ENCODE results near the gene CLSTN3. TPM values are rescaled to one million over a fixed set of nuclear protein-coding genes. Genes with fewer than 3 reads are reported as not detected.

The CLSTN3 gene
- total and polyA plus RNA-seq, 7 donors, result 3.7 to 41.5 (median 12.6) TPM

DNA sequence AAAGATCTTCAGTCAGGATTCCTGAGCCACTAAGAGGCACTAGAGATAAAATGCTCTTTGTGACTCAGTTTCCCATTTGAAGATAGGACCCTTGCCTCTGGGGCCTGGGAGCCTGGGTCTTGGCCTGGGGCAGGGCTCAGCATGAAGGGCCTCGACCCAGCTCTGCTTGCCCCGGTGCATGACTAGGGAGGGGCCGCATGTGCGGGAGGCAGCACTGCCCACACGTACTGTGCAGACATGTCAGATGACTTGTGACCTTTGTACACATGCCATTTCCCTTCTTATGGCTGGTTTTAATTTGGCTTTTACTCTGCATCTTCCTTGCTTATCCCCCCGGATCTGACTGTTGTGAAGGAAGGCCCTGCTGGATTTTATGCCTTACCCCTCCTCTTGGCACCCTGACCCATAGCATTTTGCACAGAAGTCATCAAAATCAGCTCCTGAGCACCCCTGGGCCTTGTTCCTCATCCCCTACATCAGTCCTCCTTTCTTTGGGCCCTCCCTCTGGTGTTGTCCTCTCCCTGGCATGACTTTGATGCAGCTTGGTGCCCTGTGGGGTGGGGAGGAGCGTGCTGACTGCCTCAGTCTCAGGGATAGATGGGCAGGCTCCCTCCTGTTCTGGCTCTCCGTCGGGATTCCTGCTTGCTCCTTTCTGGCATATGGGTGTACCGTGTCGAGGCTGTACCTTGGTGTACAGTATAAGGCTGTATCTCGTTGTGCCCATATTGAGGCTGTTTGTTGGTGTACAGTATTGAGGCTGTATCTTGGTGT lies 4.4 kb downstream of the CLSTN3 start:
- TF ChIP-seq EP300 (IDR thresholded peaks at IDR 0.05), result no peak
- no peak for TF ChIP-seq POLR2A (IDR thresholded peaks at IDR 0.05)
- no peak for TF ChIP-seq POLR2AphosphoS5 (IDR thresholded peaks at IDR 0.05)
- TF ChIP-seq, protein P1, sequence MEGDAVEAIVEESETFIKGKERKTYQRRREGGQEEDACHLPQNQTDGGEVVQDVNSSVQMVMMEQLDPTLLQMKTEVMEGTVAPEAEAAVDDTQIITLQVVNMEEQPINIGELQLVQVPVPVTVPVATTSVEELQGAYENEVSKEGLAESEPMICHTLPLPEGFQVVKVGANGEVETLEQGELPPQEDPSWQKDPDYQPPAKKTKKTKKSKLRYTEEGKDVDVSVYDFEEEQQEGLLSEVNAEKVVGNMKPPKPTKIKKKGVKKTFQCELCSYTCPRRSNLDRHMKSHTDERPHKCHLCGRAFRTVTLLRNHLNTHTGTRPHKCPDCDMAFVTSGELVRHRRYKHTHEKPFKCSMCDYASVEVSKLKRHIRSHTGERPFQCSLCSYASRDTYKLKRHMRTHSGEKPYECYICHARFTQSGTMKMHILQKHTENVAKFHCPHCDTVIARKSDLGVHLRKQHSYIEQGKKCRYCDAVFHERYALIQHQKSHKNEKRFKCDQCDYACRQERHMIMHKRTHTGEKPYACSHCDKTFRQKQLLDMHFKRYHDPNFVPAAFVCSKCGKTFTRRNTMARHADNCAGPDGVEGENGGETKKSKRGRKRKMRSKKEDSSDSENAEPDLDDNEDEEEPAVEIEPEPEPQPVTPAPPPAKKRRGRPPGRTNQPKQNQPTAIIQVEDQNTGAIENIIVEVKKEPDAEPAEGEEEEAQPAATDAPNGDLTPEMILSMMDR (IDR thresholded peaks at IDR 0.05), result no peak
- Histone ChIP-seq H3K36me3 (peaks cover 0 to 20% (median 0%) of the 10 kb centered on the region in 4 donors), H3K4me3 (no peak overlapping the region), H3K27ac (no peak overlapping the region), H3K9me3 (no peaks in the 10 kb centered on the region), H3K27me3 (no peaks in the 10 kb centered on the region), H3K4me1 (peaks cover 0 to 16% (median 12%) of the 10 kb centered on the region in 4 donors)
- no peak for DNase-seq
- intact Hi-C loops (cut with DNase I), result loop anchor here (5.0 kb wide), 1 partner anchor 53 kb away; the partner anchor contains the start of gene PEX5
- WGBS, 2 donors, result 61 to 90% methylated on average over 12 of the region's 12 CpGs

DNA sequence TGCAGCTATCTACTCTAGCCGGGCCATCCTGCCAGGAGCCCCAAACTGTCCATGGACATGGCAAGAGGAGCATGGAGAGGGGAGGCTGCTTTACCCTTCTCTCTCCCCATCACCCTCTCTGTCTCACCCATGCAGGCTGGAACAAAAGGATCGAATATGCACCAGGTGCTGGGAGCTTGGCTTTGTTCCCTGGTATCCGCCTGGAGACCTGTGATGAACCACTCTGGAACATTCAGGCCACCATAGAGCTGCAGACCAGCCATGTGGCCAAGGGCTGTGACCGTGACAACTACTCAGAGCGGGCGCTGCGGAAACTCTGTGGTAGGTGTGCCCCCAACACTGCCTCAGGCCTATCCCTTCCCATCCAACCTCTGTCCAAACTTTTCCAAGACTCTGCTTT lies 5.9 kb downstream of the CLSTN3 start:
- WGBS, 2 donors, result 90 to 98% methylated on average over 7 of the region's 7 CpGs
- no peak for DNase-seq
- peaks cover 0 to 3% (median under 1%) of the 10 kb centered on the region in 4 donors for H3K4me1 ChIP-seq
- H3K27me3 ChIP-seq, result no peaks in the 10 kb centered on the region
- no peak overlapping the region for H3K27ac ChIP-seq
- no peaks in the 10 kb centered on the region for H3K9me3 ChIP-seq
- peaks cover 0 to 20% (median 0%) of the 10 kb centered on the region in 4 donors for H3K36me3 ChIP-seq
- TF ChIP-seq POLR2AphosphoS5 (IDR thresholded peaks at IDR 0.05) (no peak), POLR2A (IDR thresholded peaks at IDR 0.05) (no peak), EP300 (IDR thresholded peaks at IDR 0.05) (no peak)
- TF ChIP-seq, protein P1 (IDR thresholded peaks at IDR 0.05), result no peak
- H3K4me3 ChIP-seq, result no peak overlapping the region
- intact Hi-C loops (cut with DNase I), result no loop called here

DNA sequence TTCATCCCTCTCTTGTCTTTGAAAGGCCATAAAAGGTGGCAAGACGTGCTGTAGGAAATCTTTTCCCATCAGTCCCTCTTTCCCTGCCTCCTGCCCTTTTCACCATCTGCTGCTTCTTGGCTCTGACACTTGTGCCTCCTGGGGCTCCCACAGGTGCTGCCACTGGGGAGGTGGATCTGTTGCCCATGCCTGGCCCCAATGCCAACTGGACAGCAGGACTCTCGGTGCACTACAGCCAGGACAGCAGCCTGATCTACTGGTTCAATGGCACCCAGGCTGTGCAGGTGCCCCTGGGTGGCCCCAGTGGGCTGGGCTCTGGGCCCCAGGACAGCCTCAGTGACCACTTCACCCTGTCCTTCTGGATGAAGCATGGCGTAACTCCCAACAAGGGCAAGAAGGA lies 6.5 kb downstream of the CLSTN3 start:
- TF ChIP-seq, protein P1 (IDR thresholded peaks at IDR 0.05), result no peak
- no peak for TF ChIP-seq POLR2A (IDR thresholded peaks at IDR 0.05)
- no peak for TF ChIP-seq EP300 (IDR thresholded peaks at IDR 0.05)
- no peak for TF ChIP-seq POLR2AphosphoS5 (IDR thresholded peaks at IDR 0.05)
- no peak overlapping the region for H3K27ac ChIP-seq
- WGBS, 2 donors, result 92 to 93% methylated on average over 3 of the region's 3 CpGs
- intact Hi-C loops (cut with DNase I), result no loop called here
- no peaks in the 10 kb centered on the region for H3K9me3 ChIP-seq
- H3K4me1 ChIP-seq, result no peaks in the 10 kb centered on the region
- DNase-seq, result no peak
- H3K36me3 ChIP-seq, result peaks cover 0 to 20% (median 0%) of the 10 kb centered on the region in 4 donors
- no peak overlapping the region for H3K4me3 ChIP-seq
- no peaks in the 10 kb centered on the region for H3K27me3 ChIP-seq

DNA sequence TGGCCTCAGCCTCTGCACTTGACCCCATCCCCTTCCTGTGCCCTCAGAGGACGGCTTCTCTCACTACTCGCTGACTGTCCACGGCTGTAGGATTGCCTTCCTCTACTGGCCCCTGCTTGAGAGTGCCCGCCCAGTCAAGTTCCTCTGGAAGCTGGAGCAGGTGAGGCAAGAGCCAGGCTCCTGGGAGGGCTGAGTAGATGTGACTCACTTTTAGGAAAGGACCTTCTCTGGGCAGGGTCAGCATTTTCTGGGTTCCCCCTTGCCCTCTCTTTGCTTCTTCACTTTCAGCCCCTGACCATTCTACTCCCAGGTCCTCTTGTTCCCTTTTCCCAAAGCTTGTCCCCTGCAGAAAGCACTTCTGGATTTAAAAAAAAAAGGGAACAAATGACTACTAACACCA lies 7.7 kb downstream of the CLSTN3 start:
- intact Hi-C loops (cut with DNase I), result no loop called here
- no peaks in the 10 kb centered on the region for H3K9me3 ChIP-seq
- 83 to 91% methylated on average over 4 of the region's 4 CpGs for WGBS, 2 donors
- H3K4me1 ChIP-seq, result no peaks in the 10 kb centered on the region
- H3K27me3 ChIP-seq, result no peaks in the 10 kb centered on the region
- H3K36me3 ChIP-seq, result peaks cover 0 to 20% (median 0%) of the 10 kb centered on the region in 4 donors
- no peak for DNase-seq
- H3K4me3 ChIP-seq, result no peak overlapping the region
- no peak for TF ChIP-seq EP300 (IDR thresholded peaks at IDR 0.05)
- no peak overlapping the region for H3K27ac ChIP-seq

DNA sequence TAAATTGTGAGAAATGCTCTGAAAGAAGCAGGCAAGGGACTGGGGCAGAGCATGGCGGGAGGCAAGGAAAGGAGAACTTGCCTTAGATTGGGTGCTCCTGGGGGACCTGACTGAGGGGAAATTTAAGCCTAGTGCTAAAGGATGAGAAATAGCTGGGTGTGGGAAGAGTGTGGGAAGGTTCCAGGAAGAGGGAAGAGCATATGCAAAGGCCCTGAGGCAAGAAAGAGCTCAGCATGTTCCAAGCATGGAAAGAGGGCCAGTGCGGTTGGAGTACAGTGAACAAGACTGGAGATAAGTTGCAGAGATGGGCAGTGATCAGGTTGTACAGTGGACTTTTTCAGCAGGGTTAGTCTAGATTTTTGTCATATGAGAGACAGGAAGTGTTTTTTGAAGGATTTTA lies 9.0 kb downstream of the CLSTN3 start:
- TF ChIP-seq, protein P1 (IDR thresholded peaks at IDR 0.05), result no peak
- TF ChIP-seq POLR2A (IDR thresholded peaks at IDR 0.05) (no peak), EP300 (IDR thresholded peaks at IDR 0.05) (no peak), POLR2AphosphoS5 (IDR thresholded peaks at IDR 0.05) (no peak)
- no peaks in the 10 kb centered on the region for H3K9me3 ChIP-seq
- H3K4me1 ChIP-seq, result no peaks in the 10 kb centered on the region
- DNase-seq, result no peak
- H3K27me3 ChIP-seq, result no peaks in the 10 kb centered on the region
- H3K27ac ChIP-seq, result no peak overlapping the region
- intact Hi-C loops (cut with DNase I), result no loop called here
- WGBS, 2 donors, result 73 to 99% methylated on average over 2 of the region's 2 CpGs
- peaks cover 0 to 25% (median 0%) of the 10 kb centered on the region in 4 donors for H3K36me3 ChIP-seq
- H3K4me3 ChIP-seq, result no peak overlapping the region
